Lower leg skin (tissue), 4 donors: ENCODE measurements around the gene RBM33. TPM values are rescaled to one million over a fixed set of nuclear protein-coding genes. Genes with fewer than 3 reads are reported as not detected.

Experiments used
- DNase-seq, 2 donors: peaks; one replicate each; pipeline ENCODE4 v3.0.0-alpha.2; 2019; ENCODE audit warnings: low spot score in 2 of 2
- H3K4me3 ChIP-seq: fragments of 200-600 bp; sonication (generic); 2 replicates; pipeline ENCODE4 v1.5.1; 2017; ENCODE audit warnings: mild to moderate bottlenecking, low read depth; ENCODE audit not compliant: poor library complexity, severe bottlenecking
- POLR2A ChIP-seq, 2 donors: fragments of 450-650 bp; IDR thresholded peaks; one replicate each; pipeline ENCODE4 v1.6.1; 2016 to 2017; ENCODE audit warnings: antibody characterized with exemption in 2 of 2, mild to moderate bottlenecking in 1 of 2, moderate library complexity in 1 of 2
- WGBS, 2 donors: methylation state at CpG; one replicate each; pipeline ENCODE4 v1.1.5; 2018; 5-methylcytosine and 5-hydroxymethylcytosine counted together
- intact Hi-C: fragments of 100-400 bp; cut with DNase I; formaldehyde crosslinking; loops from one replicate; pipeline ENCODE4 v1.15.0; 2023; ENCODE audit warnings: low total_unique reads
- total RNA-seq, 4 donors: library from RNA; depleted of rRNA; stranded (reverse); fragments of >200 nt; gene quantifications; one replicate each; pipeline ENCODE4 v1.1.0, GENCODE V29; 2016
- TF ChIP-seq, protein P1 (sequence below), 3 donors: fragments of 450-650 bp; IDR thresholded peaks; one replicate each; pipeline ENCODE4 v1.5.1; 2016; ENCODE audit warnings: antibody characterized with exemption in 3 of 3, mild to moderate bottlenecking in 3 of 3, moderate library complexity in 2 of 3

Gene RBM33
- total RNA-seq, 4 donors from 2014 or later: 35.8 to 83.9 (median 56.7) TPM

DNA sequence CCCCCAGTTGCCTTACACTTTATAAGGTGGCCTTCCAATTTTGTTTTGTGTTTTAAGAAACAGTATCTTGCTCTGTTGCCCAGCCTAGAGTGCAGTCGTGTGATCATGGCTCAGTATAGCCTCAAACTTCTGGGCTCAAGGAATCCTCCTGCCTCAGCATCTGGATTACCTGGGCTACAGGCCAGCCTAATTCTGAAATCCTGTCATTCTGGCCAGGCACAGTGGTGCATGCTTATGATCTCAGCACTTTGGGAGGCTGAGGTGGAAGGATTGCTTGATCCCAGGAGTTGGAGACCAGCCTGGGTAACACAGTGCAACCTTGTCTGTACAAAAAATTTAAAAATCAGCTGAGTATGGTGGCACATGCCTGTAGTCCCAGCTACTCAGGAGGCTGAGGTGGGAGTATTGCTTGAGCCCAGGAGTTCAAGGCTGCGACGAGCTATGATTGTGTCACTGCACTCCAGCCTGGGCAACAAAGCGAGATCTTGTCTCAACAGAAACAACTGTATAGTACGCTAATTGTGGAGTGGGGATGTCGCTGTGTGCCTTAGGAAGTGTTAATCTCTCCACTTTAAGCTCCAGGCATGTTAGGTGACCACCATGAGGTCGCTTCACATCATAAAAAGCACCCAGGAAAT lies 24.7 kb upstream of the RBM33 start:
- 89 to 92% methylated on average over 7 of the region's 7 CpGs for WGBS, 2 donors
- DNase-seq: no peak
- intact Hi-C loops: no loop called here
- H3K4me3 ChIP-seq: no peak overlapping the region
- TF ChIP-seq, protein P1, sequence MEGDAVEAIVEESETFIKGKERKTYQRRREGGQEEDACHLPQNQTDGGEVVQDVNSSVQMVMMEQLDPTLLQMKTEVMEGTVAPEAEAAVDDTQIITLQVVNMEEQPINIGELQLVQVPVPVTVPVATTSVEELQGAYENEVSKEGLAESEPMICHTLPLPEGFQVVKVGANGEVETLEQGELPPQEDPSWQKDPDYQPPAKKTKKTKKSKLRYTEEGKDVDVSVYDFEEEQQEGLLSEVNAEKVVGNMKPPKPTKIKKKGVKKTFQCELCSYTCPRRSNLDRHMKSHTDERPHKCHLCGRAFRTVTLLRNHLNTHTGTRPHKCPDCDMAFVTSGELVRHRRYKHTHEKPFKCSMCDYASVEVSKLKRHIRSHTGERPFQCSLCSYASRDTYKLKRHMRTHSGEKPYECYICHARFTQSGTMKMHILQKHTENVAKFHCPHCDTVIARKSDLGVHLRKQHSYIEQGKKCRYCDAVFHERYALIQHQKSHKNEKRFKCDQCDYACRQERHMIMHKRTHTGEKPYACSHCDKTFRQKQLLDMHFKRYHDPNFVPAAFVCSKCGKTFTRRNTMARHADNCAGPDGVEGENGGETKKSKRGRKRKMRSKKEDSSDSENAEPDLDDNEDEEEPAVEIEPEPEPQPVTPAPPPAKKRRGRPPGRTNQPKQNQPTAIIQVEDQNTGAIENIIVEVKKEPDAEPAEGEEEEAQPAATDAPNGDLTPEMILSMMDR (IDR thresholded peaks at IDR 0.05): no peak
- no peak for TF ChIP-seq POLR2A (IDR thresholded peaks at IDR 0.05)

DNA sequence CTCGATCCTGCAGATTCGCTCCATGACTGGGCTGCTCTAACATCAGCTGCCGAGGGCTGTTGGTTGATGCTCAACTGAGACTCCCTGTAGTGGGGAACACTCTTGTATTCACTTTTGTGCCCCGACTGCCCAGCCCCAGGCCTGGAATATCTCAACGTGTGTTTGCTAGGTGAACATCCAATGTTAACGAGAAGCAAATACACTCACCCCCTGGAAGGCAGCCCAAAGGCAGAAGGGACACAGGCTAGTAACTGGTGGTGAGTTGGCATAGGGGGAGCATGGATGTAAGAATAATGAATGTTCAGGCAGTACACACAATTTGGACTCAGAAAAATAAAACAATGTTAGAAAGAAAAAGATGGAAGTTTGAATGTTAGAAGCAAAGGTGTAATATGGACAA lies 24.0 kb upstream of the RBM33 start:
- TF ChIP-seq, protein P1 (IDR thresholded peaks at IDR 0.05): no peak
- TF ChIP-seq POLR2A (IDR thresholded peaks at IDR 0.05): no peak
- WGBS, 2 donors: 75 to 82% methylated on average over 6 of the region's 6 CpGs
- no peak for DNase-seq
- intact Hi-C loops: no loop called here
- no peak overlapping the region for H3K4me3 ChIP-seq

DNA sequence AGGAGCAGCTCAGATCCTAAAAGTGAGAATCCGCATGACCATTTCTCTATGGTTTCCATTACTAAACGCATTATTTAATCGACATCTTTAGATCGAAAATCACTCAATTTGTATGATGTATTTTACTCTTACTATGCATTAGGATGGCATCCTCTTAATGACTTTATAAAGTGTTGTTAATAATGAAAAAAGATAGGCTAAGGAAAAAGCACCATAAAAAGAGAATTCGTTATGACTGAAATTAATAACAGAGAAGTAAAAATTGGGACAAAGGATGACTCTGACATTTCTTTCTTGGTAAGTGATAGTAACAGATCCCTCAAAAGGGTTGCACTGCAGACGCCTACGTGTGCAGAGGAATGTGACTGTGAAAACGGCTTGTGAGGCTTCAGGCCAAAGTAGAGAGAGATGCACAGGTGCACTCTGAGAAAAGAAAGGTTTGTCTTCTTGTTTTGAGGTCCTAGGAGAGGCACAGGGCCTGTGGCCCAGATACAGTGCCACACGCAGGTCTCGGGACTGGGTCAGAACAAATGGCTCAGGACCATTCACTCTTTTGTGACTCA lies 23.0 kb upstream of the RBM33 start:
- intact Hi-C loops: no loop called here
- TF ChIP-seq, protein P1 (IDR thresholded peaks at IDR 0.05): no peak
- no peak for TF ChIP-seq POLR2A (IDR thresholded peaks at IDR 0.05)
- H3K4me3 ChIP-seq: no peak overlapping the region
- DNase-seq: no peak
- 77 to 82% methylated on average over 10 of the region's 10 CpGs for WGBS, 2 donors

DNA sequence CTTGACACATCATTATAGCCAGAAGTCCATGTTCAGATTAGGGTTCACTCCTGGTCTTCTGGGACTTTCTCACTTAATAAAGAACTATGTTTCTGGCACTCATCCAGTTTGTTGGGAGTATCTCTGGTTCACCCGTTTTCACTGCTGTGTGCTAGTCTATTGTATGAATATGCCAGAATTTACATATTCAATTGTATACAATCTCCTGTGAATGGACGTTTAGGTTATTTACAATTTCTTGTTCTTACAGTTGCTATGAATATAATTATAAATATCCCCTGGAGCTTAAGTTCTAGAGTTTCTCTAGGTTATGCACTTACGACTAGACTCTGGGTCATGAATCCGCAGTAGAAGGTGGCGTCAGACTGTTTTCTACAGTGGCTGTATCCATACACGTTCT lies 20.0 kb upstream of the RBM33 start:
- intact Hi-C loops: no loop called here
- no peak for DNase-seq
- no peak overlapping the region for H3K4me3 ChIP-seq
- TF ChIP-seq POLR2A (IDR thresholded peaks at IDR 0.05): no peak
- TF ChIP-seq, protein P1 (IDR thresholded peaks at IDR 0.05): no peak
- WGBS, 2 donors: 76 to 77% methylated on average over 6 of the region's 6 CpGs

DNA sequence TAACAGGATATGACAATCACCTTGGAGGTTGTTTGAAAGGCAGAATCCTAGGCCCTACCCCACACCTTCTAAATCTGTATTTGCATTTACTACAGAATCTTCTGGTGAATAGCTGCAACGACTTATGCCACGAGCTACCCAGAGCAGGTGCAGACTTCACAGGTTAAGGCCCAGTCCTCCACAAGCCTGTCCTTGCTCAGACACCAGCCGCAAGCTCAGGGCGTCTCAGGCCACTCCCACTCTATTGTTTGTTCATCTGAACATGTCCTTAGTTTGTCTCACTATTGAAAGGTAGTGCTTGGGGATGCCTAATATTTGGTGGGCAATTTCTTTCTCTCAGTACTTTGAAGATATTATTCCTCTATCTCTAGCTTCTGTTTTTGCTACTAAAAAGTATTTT lies 18.9 kb upstream of the RBM33 start:
- no peak overlapping the region for H3K4me3 ChIP-seq
- WGBS, 2 donors: 78 to 85% methylated on average over 4 of the region's 4 CpGs
- no peak for DNase-seq
- intact Hi-C loops: no loop called here
- TF ChIP-seq POLR2A (IDR thresholded peaks at IDR 0.05): no peak
- TF ChIP-seq, protein P1 (IDR thresholded peaks at IDR 0.05): no peak

DNA sequence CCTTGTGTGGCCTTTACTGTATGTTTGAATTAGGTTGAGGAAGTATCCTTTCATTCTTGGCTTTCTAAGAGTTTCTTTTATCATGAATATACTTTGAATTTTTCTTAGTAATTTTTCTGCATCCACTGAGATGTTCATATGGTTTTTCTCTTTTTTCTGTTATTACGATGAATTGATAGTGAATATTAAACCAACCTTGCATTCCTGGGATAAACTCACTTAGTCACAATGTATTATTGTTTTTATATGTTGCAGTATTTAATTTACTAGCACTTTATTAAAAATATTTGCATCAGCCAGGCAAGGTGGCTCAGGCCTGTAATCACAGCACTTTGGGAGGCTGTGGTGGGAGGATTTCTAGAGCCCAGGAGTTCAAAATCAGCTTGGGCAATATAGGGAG lies 15.3 kb upstream of the RBM33 start:
- no peak for DNase-seq
- WGBS, 2 donors: 97 to 100% methylated on average over 1 of the region's 1 CpG
- intact Hi-C loops: no loop called here
- no peak for TF ChIP-seq POLR2A (IDR thresholded peaks at IDR 0.05)
- TF ChIP-seq, protein P1 (IDR thresholded peaks at IDR 0.05): no peak
- no peak overlapping the region for H3K4me3 ChIP-seq
